Neutrophil (primary cell): ENCODE measurements around the gene RAB4A.

Source experiments
- H3K27ac ChIP-seq: fragments of 200-600 bp; sonication (generic); 2 replicates; pipeline ENCODE4 v1.5.1; 2016; ENCODE audit warnings: mild to moderate bottlenecking, moderate library complexity
- H3K27me3 ChIP-seq: fragments of 200-600 bp; sonication (generic); 2 replicates; pipeline ENCODE4 v1.6.0; 2016; ENCODE audit warnings: mild to moderate bottlenecking
- H3K36me3 ChIP-seq: fragments of 200-600 bp; sonication (generic); 2 replicates; pipeline ENCODE4 v1.5.1; 2017
- H3K4me1 ChIP-seq, 2 experiments: fragments of 200-600 bp in 1 of 2; sonication (generic) in 1 of 2; 1 replicate in 1 of 2; 2 replicates in 1 of 2; pipeline versions ENCODE4 v1.5.1 to v1.6.1; 2013 to 2016; ENCODE audit warnings: low read depth in 1 of 2, low read length in 1 of 2, mild to moderate bottlenecking in 1 of 2, moderate library complexity in 1 of 2; ENCODE audit not compliant: control insufficient read depth in 1 of 2, insufficient read depth in 1 of 2
- H3K4me3 ChIP-seq, 2 experiments: fragments of 200-600 bp in 1 of 2; sonication (generic) in 1 of 2; 1 replicate in 1 of 2; 2 replicates in 1 of 2; pipeline ENCODE4 v1.5.1; 2013 to 2016; ENCODE audit warnings: low read depth in 1 of 2, low read length in 1 of 2, mild to moderate bottlenecking in 1 of 2, moderate library complexity in 1 of 2
- H3K9me3 ChIP-seq: fragments of 200-600 bp; sonication (generic); 2 replicates; pipeline ENCODE4 v1.5.1; 2016
- TF ChIP-seq, protein P1 (sequence below): fragments of 200-600 bp; sonication (generic); IDR thresholded peaks from 2 replicates; pipeline ENCODE4 v1.5.1; 2016; ENCODE audit warnings: antibody characterized with exemption

RAB4A gene

DNA sequence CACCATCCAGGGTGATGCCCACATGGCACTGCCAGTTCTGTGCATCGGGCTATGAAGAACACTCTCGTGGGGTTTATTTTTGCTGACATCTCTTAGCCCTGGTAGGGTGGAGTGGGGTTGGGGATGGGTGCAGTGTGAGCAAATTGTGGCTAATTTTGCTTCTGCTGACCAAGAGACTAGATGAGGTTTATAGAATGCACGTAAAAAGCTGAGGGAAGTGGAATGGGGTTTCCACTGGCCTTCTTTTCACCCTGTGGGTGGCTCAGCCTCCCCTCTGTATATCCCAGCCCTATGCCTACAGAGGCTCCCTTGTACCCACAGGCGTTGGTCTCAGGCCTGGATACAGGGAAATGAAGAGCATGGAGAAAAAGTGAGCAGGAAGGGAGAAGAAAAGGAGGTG is 44.1 kb upstream of the RAB4A start:
- Histone ChIP-seq H3K27ac (no peak overlapping the region), H3K27me3 (peaks cover 30% of the 10 kb centered on the region), H3K4me3 (no peak overlapping the region), H3K4me1 (peaks cover 11 to 14% of the 10 kb centered on the region in 2 experiments), H3K9me3 (no peaks in the 10 kb centered on the region), H3K36me3 (no peaks in the 10 kb centered on the region)
- TF ChIP-seq, protein P1, sequence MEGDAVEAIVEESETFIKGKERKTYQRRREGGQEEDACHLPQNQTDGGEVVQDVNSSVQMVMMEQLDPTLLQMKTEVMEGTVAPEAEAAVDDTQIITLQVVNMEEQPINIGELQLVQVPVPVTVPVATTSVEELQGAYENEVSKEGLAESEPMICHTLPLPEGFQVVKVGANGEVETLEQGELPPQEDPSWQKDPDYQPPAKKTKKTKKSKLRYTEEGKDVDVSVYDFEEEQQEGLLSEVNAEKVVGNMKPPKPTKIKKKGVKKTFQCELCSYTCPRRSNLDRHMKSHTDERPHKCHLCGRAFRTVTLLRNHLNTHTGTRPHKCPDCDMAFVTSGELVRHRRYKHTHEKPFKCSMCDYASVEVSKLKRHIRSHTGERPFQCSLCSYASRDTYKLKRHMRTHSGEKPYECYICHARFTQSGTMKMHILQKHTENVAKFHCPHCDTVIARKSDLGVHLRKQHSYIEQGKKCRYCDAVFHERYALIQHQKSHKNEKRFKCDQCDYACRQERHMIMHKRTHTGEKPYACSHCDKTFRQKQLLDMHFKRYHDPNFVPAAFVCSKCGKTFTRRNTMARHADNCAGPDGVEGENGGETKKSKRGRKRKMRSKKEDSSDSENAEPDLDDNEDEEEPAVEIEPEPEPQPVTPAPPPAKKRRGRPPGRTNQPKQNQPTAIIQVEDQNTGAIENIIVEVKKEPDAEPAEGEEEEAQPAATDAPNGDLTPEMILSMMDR, result no peak

DNA sequence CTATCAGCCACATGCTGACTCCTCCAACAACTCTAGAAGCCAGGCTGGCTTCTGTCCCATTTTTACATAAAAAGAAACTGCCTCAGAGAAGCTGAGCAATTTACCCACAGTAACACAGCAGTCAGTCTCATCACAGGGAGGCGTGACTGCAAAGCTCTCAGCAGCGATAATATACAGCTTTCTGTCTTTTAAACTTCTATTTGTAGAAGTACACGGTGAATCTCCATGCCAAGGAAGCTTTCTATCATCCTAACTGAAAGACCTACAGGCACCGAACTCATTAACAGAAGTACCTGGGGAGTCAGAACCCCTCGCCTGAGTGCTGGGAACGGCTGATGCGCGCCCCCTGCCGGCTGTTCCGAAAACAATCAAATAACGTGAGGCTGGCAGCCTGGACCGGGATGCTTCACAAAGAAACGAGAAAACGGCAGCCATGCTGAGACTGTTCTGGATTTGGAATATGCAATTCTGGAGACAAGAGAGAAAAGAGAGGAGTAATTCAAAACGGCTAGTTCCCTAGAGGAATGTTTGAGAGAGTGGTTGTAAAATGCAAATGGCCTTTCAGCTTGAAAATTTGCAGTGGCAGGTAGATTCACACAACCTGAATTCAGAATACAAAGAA is 43.5 kb upstream of the RAB4A start:
- Histone ChIP-seq H3K36me3 (no peaks in the 10 kb centered on the region), H3K4me1 (peaks cover 11 to 14% of the 10 kb centered on the region in 2 experiments)

DNA sequence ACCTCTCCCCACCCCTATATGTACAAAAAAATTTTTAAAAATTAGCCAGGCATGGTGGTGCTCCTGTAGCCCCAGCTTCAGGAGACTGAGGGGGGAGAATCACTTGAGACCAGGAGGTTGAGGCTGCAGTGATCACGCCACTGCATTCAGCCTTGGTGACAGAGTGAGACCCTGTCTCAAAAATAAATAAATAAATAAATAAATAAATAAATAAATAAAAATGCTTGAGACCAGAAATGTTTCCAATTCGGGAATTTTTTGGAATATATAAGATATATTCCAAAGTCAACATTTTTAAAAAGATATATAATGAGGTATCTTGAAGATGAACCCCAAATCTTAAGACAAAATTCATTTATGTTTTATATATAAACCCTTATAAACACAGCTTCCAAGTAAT is 42.4 kb upstream of the RAB4A start:
- TF ChIP-seq, protein P1, result no peak
- peaks cover 11 to 14% of the 10 kb centered on the region in 2 experiments for H3K4me1 ChIP-seq
- peaks cover 32% of the 10 kb centered on the region for H3K27me3 ChIP-seq
- no peaks in the 10 kb centered on the region for H3K36me3 ChIP-seq
- H3K4me3 ChIP-seq, result no peak overlapping the region
- no peak overlapping the region for H3K27ac ChIP-seq
- H3K9me3 ChIP-seq, result no peaks in the 10 kb centered on the region

More for the DNA sequence above, 43.5 kb upstream of the RAB4A start:
- TF ChIP-seq, protein P1, result peak; percentile 82
- Histone ChIP-seq H3K9me3 (no peaks in the 10 kb centered on the region), H3K27ac (no peak overlapping the region), H3K27me3 (peaks cover 32% of the 10 kb centered on the region), H3K4me3 (no peak overlapping the region)

DNA sequence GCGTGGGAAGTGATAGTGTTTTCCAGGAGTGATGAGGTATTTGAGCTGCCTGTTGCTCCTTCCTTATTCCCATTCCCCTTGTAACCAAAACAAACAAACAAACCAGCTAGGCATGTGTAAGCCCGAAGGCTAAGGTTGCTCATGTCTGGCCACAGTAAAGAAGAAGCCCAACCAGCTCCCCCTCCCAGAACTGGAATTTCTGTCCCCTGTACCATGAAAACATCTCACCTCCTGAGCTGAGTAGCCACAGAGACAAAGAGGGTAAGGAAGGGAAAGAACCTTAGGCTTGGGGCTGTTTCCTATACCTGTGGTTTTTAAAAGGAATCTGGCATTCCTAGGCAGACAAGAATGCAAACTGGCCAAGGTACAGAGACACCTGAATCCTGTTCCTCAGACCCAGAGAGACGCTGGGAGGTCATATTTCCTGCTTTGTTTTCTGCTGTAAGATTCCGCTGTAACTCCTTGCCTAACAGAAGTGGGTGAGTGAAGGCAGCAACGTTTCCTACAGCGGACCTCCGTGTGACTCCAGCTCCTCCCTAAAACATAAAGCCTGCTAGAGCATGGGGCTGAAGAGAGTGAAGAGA is 41.7 kb upstream of the RAB4A start:
- Histone ChIP-seq H3K27ac (no peak overlapping the region), H3K4me1 (peaks cover 11 to 14% of the 10 kb centered on the region in 2 experiments), H3K36me3 (no peaks in the 10 kb centered on the region), H3K27me3 (peaks cover 38% of the 10 kb centered on the region), H3K4me3 (no peak overlapping the region), H3K9me3 (no peaks in the 10 kb centered on the region)
- TF ChIP-seq, protein P1, result no peak

DNA sequence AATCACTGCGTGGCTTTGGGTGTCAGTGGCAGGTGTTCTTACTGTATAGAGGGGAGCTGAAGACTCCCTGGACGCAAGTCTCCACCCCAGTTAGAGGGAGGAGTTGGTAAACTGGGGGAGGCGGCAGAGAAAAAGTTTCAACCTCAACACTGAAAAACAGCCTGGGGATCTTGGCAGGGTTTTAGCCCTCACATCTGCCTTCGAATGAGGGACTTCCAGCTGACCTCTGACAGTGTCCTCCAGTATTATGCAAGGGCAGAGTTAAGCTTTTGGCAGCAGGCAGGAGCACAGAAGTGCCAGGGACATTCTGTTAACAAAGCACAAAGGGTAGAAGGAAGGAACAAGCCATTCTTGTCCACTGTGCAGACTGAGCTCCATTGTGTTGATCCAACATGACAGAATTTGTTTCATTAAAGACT is 41.2 kb upstream of the RAB4A start:
- no peaks in the 10 kb centered on the region for H3K9me3 ChIP-seq
- no peak overlapping the region for H3K4me3 ChIP-seq
- H3K36me3 ChIP-seq, result no peaks in the 10 kb centered on the region
- peaks cover 11 to 14% of the 10 kb centered on the region in 2 experiments for H3K4me1 ChIP-seq
- H3K27ac ChIP-seq, result no peak overlapping the region
- TF ChIP-seq, protein P1, result no peak
- H3K27me3 ChIP-seq, result peaks cover 39% of the 10 kb centered on the region
